ENCODE data around the gene PHF19. TPM values are rescaled to one million over a fixed set of nuclear protein-coding genes. Genes with fewer than 3 reads are reported as not detected.
A peak's percentile ranks its signal among the peaks of the same experiment; 100 is the strongest.

PHF19 gene
- total RNA-seq, 1 experiment from 2014 or later = 39.0 TPM

- H3K4me3 Mint-ChIP-seq = peak overlapping the region; percentile 14
- DNase-seq (ENCODE audit: low spot score) (no peak), ATAC-seq (no peak)
- TF ChIP-seq IRF2 (CRISPR knock-in tag; IDR thresholded peaks at IDR 0.05; ENCODE audit: borderline replicate concordance, low read depth) (no peak), KAT7 (CRISPR knock-in tag; IDR thresholded peaks at IDR 0.05; ENCODE audit: borderline replicate concordance) (peak; percentile 29; the same call in 1 of the 2 replicates), ZNF232 (CRISPR knock-in tag; IDR thresholded peaks at IDR 0.05) (no peak)
- no peaks in the 10 kb centered on the region for H3K9me3 Mint-ChIP-seq
- ChIA-PET CTCF (interaction anchor here (1.0 to 1.8 kb wide), 10 partner anchors 9 to 117 kb away, joined by 3 to 9 read pairs (median 4); no protein-coding TSS in a partner anchor), POLR2A (interaction anchor here (0.6 to 1.5 kb wide), 8 partner anchors 20 to 80 kb away, joined by 3 to 6 read pairs (median 4); partner anchors contain the start of genes FBXW2 and TRAF1)
- H3K27ac Mint-ChIP-seq = peak overlapping the region; percentile 96
- peaks cover 12% of the 10 kb centered on the region for H3K27me3 Mint-ChIP-seq (ENCODE audit: low read depth)
- peaks cover 11% of the 10 kb centered on the region for H3K36me3 Mint-ChIP-seq
- peaks cover 60% of the 10 kb centered on the region for H3K4me1 Mint-ChIP-seq
Measured at GRCh38 chr9:120872791-120873502, 4.0 kb downstream of the PHF19 start.

GRCh38 chr9:120870206-120870605, 6.8 kb downstream of the PHF19 start:
- POLR2A ChIA-PET = no interaction called here
- CTCF ChIA-PET = interaction anchor here (2.0 to 2.2 kb wide), 2 partner anchors 43 to 69 kb away, joined by 5 to 7 read pairs; no protein-coding TSS in a partner anchor
- H3K4me1 Mint-ChIP-seq = peaks cover 47% of the 10 kb centered on the region
- H3K27me3 Mint-ChIP-seq (ENCODE audit: low read depth) = peaks cover 1% of the 10 kb centered on the region; the same call in 1 of the 2 replicates
- no peaks in the 10 kb centered on the region for H3K9me3 Mint-ChIP-seq
- DNase-seq (ENCODE audit: low spot score) (no peak), ATAC-seq (no peak)
- H3K36me3 Mint-ChIP-seq = peaks cover 11% of the 10 kb centered on the region
- no peak overlapping the region for H3K27ac Mint-ChIP-seq
- TF ChIP-seq TCF7 (CRISPR knock-in tag; IDR thresholded peaks at IDR 0.05; ENCODE audit: low read depth) (no peak), NFE2L1 (CRISPR knock-in tag; IDR thresholded peaks at IDR 0.05) (no peak), PRDM15 (CRISPR knock-in tag; IDR thresholded peaks at IDR 0.05) (no peak), ATF1 (CRISPR knock-in tag; IDR thresholded peaks at IDR 0.05) (no peak), ZNF512 (CRISPR knock-in tag; IDR thresholded peaks at IDR 0.05; ENCODE audit: borderline replicate concordance) (no peak), ZNF423 (CRISPR knock-in tag; IDR thresholded peaks at IDR 0.05) (no peak), ZNF232 (CRISPR knock-in tag; IDR thresholded peaks at IDR 0.05) (no peak), E2F1 (CRISPR knock-in tag; IDR thresholded peaks at IDR 0.05) (no peak), OVOL2 (CRISPR knock-in tag; IDR thresholded peaks at IDR 0.05; ENCODE audit: borderline replicate concordance) (no peak), NR2C2 (CRISPR knock-in tag; IDR thresholded peaks at IDR 0.05) (no peak), NR1H2 (CRISPR knock-in tag; IDR thresholded peaks at IDR 0.05) (no peak)
- no peak overlapping the region for H3K4me3 Mint-ChIP-seq

GRCh38 chr9:120869726-120870125, 7.3 kb downstream of the PHF19 start:
- no peak for ATAC-seq
- ChIA-PET POLR2A (no interaction called here), CTCF (interaction anchor here (0.6 to 2.2 kb wide), 5 partner anchors 20 to 112 kb away, joined by 4 to 11 read pairs (median 6); no protein-coding TSS in a partner anchor)
- peaks cover 11% of the 10 kb centered on the region for H3K36me3 Mint-ChIP-seq
- H3K27ac Mint-ChIP-seq = no peak overlapping the region
- H3K4me3 Mint-ChIP-seq = peak overlapping the region; percentile 81
- no peaks in the 10 kb centered on the region; the same call in 1 of the 2 replicates for H3K27me3 Mint-ChIP-seq (ENCODE audit: low read depth)
- DNase-seq (ENCODE audit: low spot score) = no peak
- H3K9me3 Mint-ChIP-seq = no peaks in the 10 kb centered on the region
- peaks cover 42% of the 10 kb centered on the region for H3K4me1 Mint-ChIP-seq
- no peak for TF ChIP-seq KAT7 (CRISPR knock-in tag; IDR thresholded peaks at IDR 0.05; ENCODE audit: borderline replicate concordance)
- TF ChIP-seq USF1 (CRISPR knock-in tag; IDR thresholded peaks at IDR 0.05) = no peak
- no peak for TF ChIP-seq GABPB1 (CRISPR knock-in tag; IDR thresholded peaks at IDR 0.05)
- no peak for TF ChIP-seq ATF3 (CRISPR knock-in tag; conservative IDR thresholded peaks at IDR 0.05)
- no peak for TF ChIP-seq ZNF512 (CRISPR knock-in tag; IDR thresholded peaks at IDR 0.05; ENCODE audit: borderline replicate concordance)
- no peak for TF ChIP-seq ATF1 (CRISPR knock-in tag; IDR thresholded peaks at IDR 0.05)
- no peak for TF ChIP-seq RORB (CRISPR knock-in tag; IDR thresholded peaks at IDR 0.05)
- TF ChIP-seq HMGA2 (CRISPR knock-in tag; IDR thresholded peaks at IDR 0.05) = no peak
- no peak for TF ChIP-seq CDX4 (CRISPR knock-in tag; IDR thresholded peaks at IDR 0.05; ENCODE audit: borderline replicate concordance)
- TF ChIP-seq SOX15 (CRISPR knock-in tag; IDR thresholded peaks at IDR 0.05) = no peak
- TF ChIP-seq FOXK1 (CRISPR knock-in tag; IDR thresholded peaks at IDR 0.05) = no peak
